Upper lobe of right lung (tissue), 1 donor: ENCODE results near the gene PTGDR2. TPM values are rescaled to one million over a fixed set of nuclear protein-coding genes. Genes with fewer than 3 reads are reported as not detected.

Experiments used
- ATAC-seq: fragments of 200-7000 bp; cut with Tn5 transposase; one replicate; pipeline ENCODE4 v1.9.1; 2020; ENCODE audit warnings: mild to moderate bottlenecking, moderate library complexity
- DNase-seq: peaks from one replicate; pipeline ENCODE4 v3.0.0-alpha.2; 2020
- H3K27ac ChIP-seq: fragments of 200-600 bp; one replicate; pipeline ENCODE4 v1.8.0; 2022
- H3K27me3 ChIP-seq: fragments of 200-600 bp; one replicate; pipeline ENCODE4 v1.8.0; 2022; ENCODE audit warnings: mild to moderate bottlenecking
- H3K36me3 ChIP-seq: fragments of 200-600 bp; one replicate; pipeline ENCODE4 v1.8.0; 2022
- H3K4me1 ChIP-seq: fragments of 200-600 bp; one replicate; pipeline ENCODE4 v1.8.0; 2022
- H3K4me3 ChIP-seq: fragments of 200-600 bp; one replicate; pipeline ENCODE4 v1.8.0; 2022; ENCODE audit warnings: mild to moderate bottlenecking
- H3K9me3 ChIP-seq: fragments of 200-600 bp; one replicate; pipeline ENCODE4 v1.8.0; 2022
- CTCF ChIP-seq: fragments of 200-600 bp; IDR thresholded peaks from one replicate; pipeline ENCODE4 v1.8.0; 2022; ENCODE audit warnings: antibody characterized with exemption
- intact Hi-C: fragments of 100-400 bp; cut with DNase I; formaldehyde crosslinking; loops from one replicate; pipeline ENCODE4 v1.11.0; 2022
- total RNA-seq: library from RNA; stranded (reverse); fragmentation: NEBNext Ultra II Directional; extraction: Animal tissue kit (Norgen Biotek cat#: 25700); gene quantifications from one replicate; pipeline ENCODE4 v1.2.1, GENCODE V29; 2021
- donor health status: DM: no; HTN: yes; CAD: no; lungs with severe emphysema.

PTGDR2 gene
- total RNA-seq, 1 donor from 2014 or later = 1.8 TPM

GRCh38 chr11:60809249-60809648, 46.5 kb downstream of the PTGDR2 start:
- Histone ChIP-seq H3K27me3 (no peaks in the 10 kb centered on the region), H3K4me1 (no peaks in the 10 kb centered on the region), H3K36me3 (no peaks in the 10 kb centered on the region), H3K9me3 (no peaks in the 10 kb centered on the region), H3K27ac (no peak overlapping the region), H3K4me3 (no peak overlapping the region)
- ATAC-seq (peak; percentile 51), DNase-seq (no peak)
- no peak for TF ChIP-seq CTCF
- intact Hi-C loops = no loop called here

- H3K9me3 ChIP-seq = no peaks in the 10 kb centered on the region
- no peak overlapping the region for H3K4me3 ChIP-seq
- ATAC-seq (no peak), DNase-seq (no peak)
- H3K27me3 ChIP-seq = peaks cover 12% of the 10 kb centered on the region
- H3K36me3 ChIP-seq = no peaks in the 10 kb centered on the region
- intact Hi-C loops = no loop called here
- TF ChIP-seq CTCF = no peak
- H3K27ac ChIP-seq = no peak overlapping the region
- no peaks in the 10 kb centered on the region for H3K4me1 ChIP-seq
Observed at GRCh38 chr11:60803273-60803936, 52.3 kb downstream of the PTGDR2 start.

- Histone ChIP-seq H3K4me1 (no peaks in the 10 kb centered on the region), H3K9me3 (no peaks in the 10 kb centered on the region), H3K27me3 (peaks cover 12% of the 10 kb centered on the region), H3K27ac (no peak overlapping the region), H3K4me3 (no peak overlapping the region), H3K36me3 (no peaks in the 10 kb centered on the region)
- intact Hi-C loops = no loop called here
- no peak for DNase-seq
- no peak for ATAC-seq
- no peak for TF ChIP-seq CTCF
Observed at GRCh38 chr11:60801194-60801593, 54.6 kb downstream of the PTGDR2 start.

Other genes with a start within 250 kb of the PTGDR2 start
- not detected for gene MS4A8, start 156.3 kb downstream of the PTGDR2 start, total RNA-seq
- gene MS4A18, start 131.2 kb downstream of the PTGDR2 start, total RNA-seq = not detected
- gene MS4A15, start 99.1 kb downstream of the PTGDR2 start, total RNA-seq = 147 TPM
- gene MS4A10, start 70.6 kb downstream of the PTGDR2 start, total RNA-seq = not detected
- 16.6 TPM for gene CCDC86, start 13.8 kb downstream of the PTGDR2 start, total RNA-seq
- gene ZP1, start 11.6 kb upstream of the PTGDR2 start, total RNA-seq = not detected
- gene PRPF19, start 50.6 kb upstream of the PTGDR2 start, total RNA-seq = 59.8 TPM
- 156 TPM for gene TMEM109, start 58.2 kb upstream of the PTGDR2 start, total RNA-seq
- 18.4 TPM for gene TMEM132A, start 68.5 kb upstream of the PTGDR2 start, total RNA-seq
- 139 TPM for gene SLC15A3, start 96.2 kb upstream of the PTGDR2 start, total RNA-seq
- 3.9 TPM for gene CD6, start 115.7 kb upstream of the PTGDR2 start, total RNA-seq
- gene CD5, start 246.5 kb upstream of the PTGDR2 start, total RNA-seq = 2.5 TPM